HG03159 (cell line): ENCODE results near the gene DUSP3.

Experiments used
- ATAC-seq: cut with Tn5 transposase; IDR thresholded peaks from one replicate; pipeline ENCODE4 v1.9.1; 2021; ENCODE audit warnings: mild to moderate bottlenecking, moderate library complexity; ENCODE audit not compliant: unreplicated experiment

DUSP3 gene

GRCh38 chr17:43736389-43736788 is 42.4 kb downstream of the DUSP3 start:
- ATAC-seq, result no peak

GRCh38 chr17:43734376-43734775 is 44.4 kb downstream of the DUSP3 start:
- ATAC-seq, result no peak

GRCh38 chr17:43733956-43734355 is 44.8 kb downstream of the DUSP3 start:
- no peak for ATAC-seq

GRCh38 chr17:43732958-43733357 is 45.8 kb downstream of the DUSP3 start:
- ATAC-seq, result no peak

- no peak for ATAC-seq
Observed at GRCh38 chr17:43728081-43728480, 50.7 kb downstream of the DUSP3 start.

- no peak for ATAC-seq
Observed at GRCh38 chr17:43723697-43724359, 54.9 kb downstream of the DUSP3 start.

GRCh38 chr17:43722870-43723665 is 55.7 kb downstream of the DUSP3 start:
- no peak for ATAC-seq

- ATAC-seq, result no peak
Observed at GRCh38 chr17:43722269-43722619, 56.5 kb downstream of the DUSP3 start.

GRCh38 chr17:43721537-43722268 is 57.1 kb downstream of the DUSP3 start:
- no peak for ATAC-seq

GRCh38 chr17:43720311-43721060 is 58.3 kb downstream of the DUSP3 start:
- ATAC-seq, result peak; percentile 63

GRCh38 chr17:43719578-43719977 is 59.2 kb downstream of the DUSP3 start:
- ATAC-seq, result no peak

GRCh38 chr17:43718544-43718943 is 60.2 kb downstream of the DUSP3 start:
- no peak for ATAC-seq

GRCh38 chr17:43717913-43718312 is 60.9 kb downstream of the DUSP3 start:
- no peak for ATAC-seq
